GM19099 (cell line): ENCODE measurements around the gene TOP2B.

Experiments
- POLR2A ChIP-seq: IDR thresholded peaks from 3 replicates; pipeline ENCODE4 v1.6.1; 2011; ENCODE audit warnings: low read depth; ENCODE audit not compliant: insufficient read length; ENCODE audit errors: extremely low read depth

The TOP2B gene

GRCh38 chr3:25610167-25610566 is 54.5 kb downstream of the TOP2B start:
- TF ChIP-seq POLR2A = no peak

DNA sequence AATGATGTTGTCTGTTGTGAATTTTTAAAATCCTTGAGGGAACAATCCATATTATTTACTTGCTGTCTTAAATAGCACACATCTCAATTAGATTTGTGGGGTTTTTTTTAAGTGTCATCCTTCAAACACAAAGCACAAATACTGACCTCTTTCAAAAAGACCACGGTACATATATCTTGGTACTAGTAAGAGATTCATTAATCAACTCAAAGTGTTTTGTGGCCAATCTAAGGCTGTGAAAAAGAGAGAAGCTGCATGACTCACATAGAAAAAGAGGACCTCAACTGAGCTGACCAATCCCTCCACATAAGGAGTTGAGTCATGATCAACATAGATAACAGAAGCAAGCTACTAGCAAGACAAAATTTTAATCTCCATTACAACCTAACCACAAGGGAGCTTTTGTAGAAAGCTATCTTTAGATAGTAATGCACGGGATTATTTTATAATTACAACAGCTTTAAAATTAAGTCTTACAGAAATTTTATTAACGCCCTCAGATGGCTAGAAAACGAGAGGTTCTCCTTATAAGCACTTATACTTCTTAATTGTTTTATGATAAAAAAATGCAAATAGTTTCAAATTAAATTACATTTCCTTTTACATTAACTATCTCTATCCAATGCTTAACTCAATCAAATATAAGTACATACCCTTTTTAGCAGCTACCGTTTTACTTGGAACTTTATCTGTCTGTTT is 60.5 kb downstream of the TOP2B start:
- no peak for TF ChIP-seq POLR2A

- no peak for TF ChIP-seq POLR2A
Measured at GRCh38 chr3:25603703-25604102, 61.0 kb downstream of the TOP2B start.

GRCh38 chr3:25597535-25598101 is 67.1 kb downstream of the TOP2B start:
- TF ChIP-seq POLR2A = no peak

DNA sequence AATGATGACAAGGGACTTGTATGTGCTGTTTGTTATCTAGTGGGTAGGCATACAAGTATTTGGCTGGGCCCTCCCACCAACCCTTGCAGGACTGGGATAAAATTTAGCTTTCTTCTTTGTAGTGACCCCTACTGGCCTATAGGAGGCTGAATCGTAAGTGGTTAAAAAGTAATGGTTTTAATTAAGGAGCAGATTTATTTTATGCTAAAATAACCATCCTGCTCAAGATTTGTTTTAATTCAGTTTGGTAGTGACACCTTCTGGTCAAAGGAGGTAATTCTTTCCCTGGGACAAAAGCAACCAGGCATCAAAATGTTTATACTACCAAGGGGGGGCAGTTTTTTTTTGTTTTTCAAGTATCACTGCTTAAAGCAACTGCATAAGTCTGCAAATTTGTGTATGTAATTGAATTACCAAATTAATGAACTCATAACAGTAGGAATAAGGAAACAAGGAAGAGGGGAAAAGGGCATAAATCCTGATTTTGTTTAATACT is 70.7 kb downstream of the TOP2B start:
- no peak for TF ChIP-seq POLR2A

DNA sequence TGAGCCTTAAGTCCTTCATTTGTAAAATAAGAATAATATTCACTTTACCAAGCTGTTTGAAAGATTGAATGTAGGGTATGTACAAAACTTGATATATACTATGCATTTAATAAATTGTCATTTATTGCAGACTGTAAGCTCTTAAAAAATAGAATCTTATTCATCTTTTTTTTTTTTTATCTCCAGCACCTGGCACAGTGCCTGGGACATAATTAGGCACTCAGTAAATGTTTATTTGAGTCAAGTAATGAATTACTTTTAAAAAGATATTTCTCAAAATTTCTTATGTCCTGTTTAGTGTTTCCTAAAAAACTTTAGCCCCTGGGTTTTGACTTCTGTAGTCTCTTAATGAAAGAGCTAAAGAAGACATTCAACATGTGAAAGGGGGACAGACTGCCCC is 71.7 kb downstream of the TOP2B start:
- TF ChIP-seq POLR2A = no peak

- TF ChIP-seq POLR2A = no peak
Measured at GRCh38 chr3:25592510-25592968, 72.2 kb downstream of the TOP2B start.

DNA sequence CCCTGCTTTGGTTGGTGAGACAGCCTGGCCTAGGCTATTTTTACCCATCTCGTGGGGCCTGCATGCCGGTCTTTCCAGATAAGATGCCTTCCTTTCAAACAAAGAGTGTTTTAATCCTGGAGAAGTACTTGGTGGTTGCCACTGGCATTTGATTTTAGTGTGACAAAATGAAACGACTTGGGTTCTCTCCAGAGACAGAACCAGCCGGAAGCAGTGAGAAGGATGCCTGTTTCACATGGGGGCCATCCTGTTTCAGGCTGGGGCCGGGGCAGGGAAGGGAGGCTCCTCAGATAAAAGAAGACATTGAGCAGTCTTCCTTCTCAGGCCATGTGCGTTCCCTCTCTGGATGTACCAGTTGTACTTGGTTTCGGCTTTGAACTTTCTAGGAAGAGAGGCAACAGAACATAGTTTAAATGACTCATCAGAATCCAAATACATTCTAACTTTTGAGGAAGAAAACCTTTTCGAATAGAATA is 74.9 kb downstream of the TOP2B start:
- no peak for TF ChIP-seq POLR2A

- no peak for TF ChIP-seq POLR2A
Measured at GRCh38 chr3:25589104-25589782, 75.5 kb downstream of the TOP2B start.

GRCh38 chr3:25588441-25589103 is 76.1 kb downstream of the TOP2B start:
- TF ChIP-seq POLR2A = no peak

DNA sequence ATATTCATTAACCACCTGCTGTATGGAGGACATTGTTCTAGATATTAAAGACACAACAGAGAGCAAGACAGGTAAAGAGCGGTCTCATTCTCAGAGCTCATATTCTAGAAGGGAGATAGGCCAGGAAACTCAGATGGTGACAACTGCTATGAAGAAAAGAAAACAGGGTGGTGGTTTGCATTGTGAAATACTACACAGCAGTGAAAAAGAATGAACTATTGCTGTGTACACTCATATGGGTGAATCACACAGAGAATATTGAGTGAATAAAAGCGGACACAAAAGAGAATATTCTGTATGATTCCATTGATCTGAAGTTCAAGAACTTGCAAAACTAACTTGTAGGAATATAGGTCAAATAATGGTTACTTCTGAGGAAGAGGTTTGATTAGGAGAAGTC is 76.7 kb downstream of the TOP2B start:
- no peak for TF ChIP-seq POLR2A

DNA sequence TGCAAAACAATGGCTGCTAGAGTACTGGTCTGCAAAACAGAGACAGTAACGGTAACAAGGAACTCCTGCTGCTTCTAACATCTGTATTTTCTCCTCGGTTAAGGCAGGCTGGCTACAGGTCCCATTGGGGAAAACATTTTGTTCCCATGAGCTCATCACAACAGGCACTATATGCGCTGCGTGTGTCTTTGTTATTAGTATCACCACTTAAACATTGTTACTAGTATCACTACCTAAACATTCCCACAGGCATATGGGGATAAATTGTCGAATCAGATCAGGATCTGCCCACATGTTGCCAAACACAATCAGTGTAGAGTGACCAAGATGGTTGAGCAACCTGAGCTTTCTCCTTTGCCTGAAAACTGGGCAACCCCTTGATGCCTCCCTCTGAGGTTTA is 77.2 kb downstream of the TOP2B start:
- TF ChIP-seq POLR2A = no peak

GRCh38 chr3:25587094-25587493 is 77.6 kb downstream of the TOP2B start:
- TF ChIP-seq POLR2A = no peak

DNA sequence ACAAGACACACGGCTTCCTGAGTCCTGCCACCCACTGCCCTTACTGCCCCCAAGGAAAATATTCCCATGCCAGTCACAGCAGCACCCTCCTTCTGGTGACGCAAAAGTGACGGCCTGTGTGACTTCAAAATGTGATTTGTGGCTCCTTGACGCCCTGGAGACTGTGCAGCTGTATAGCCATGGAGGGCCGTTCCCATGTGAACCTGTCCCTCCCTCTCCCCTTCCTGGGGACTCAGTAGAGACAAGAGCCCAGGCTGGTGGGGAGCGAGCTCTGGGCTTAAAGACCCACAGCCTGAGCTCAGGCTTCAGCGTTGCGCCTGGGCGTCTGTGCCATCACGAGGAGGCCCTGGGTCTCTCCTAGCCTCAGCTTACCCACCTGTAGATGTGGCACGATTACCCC is 78.2 kb downstream of the TOP2B start:
- no peak for TF ChIP-seq POLR2A

DNA sequence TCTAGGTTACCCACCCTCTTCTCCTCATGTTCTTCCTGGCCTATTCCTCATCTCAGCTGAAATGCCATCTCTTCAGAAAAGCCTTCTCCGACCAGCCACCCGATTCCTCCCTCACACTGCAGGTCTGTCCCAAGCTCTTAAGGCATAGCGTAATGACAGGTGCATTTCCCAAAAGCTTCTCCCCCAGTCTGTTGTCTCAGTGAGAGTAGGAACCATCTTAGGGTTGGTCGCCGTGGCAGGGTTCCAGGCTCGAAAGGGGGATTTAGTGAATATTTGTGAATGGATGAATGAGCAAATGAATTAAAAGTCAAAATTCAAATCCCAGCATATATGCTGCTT is 78.6 kb downstream of the TOP2B start:
- no peak for TF ChIP-seq POLR2A
